ENCODE results near the gene ZNF234.
"Not testable (repeated sequence)": the region's sequence is repeated elsewhere in the genome, so short reads cannot be mapped to it uniquely, and the experiment has no call there.

Gene ZNF234

DNA sequence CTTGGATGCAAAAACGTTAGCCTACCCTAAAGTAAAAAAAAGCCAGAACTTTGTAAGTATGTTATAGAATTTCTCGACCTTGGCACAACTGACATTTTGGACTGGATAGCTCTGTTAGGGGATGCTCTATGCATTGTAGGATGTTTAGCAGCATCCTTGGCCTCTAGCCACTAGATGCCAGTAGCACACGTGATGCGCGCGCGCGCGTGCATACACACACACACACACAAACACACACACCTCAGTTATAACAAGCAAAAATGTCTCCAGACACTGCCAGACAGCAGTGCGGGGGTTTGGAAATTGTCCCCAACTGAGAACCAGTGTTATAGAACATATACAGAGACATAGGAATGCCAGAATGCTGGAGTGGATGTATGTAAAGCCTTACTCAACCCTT is 40.8 kb downstream of the ZNF234 start:
- no peak for DNase-seq

DNA sequence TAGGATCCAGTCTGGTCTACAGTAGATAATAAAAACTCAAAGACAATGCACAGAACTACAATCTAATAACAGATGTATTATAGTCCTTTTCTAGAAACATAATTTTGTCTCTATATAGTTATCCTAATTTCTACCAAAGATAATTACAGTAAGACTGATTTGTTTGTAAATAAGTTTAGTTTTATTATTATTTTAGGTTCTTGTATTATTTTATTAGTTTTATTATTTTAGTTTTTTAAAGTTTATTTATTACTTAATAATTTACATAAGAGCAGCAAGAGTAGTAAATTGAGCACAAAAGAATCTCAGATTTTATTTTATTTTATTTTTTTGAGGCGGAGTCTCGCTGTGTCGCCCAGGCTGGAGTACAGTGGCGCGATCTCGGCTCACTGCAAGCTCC is 48.7 kb downstream of the ZNF234 start:
- DNase-seq = no peak

DNA sequence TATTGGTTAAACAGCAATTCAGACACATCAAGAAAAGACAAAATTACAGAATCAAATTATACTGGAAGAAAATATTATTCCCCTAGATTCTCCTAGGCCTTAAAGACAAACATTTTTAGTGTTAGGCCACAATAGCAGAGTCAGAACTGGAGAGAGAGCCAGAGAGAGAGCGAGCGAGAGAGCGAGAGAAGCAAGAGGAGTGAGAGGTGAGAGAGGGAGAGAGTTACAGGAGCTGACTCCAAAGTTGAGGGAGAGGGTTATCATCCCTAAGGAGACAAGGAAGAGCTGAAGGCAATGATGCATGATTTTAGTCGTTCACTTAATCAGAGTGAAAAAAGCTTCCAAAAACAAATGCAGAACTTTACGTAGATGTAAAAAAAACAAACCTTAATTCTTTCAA is 50.8 kb downstream of the ZNF234 start:
- DNase-seq = no peak

DNA sequence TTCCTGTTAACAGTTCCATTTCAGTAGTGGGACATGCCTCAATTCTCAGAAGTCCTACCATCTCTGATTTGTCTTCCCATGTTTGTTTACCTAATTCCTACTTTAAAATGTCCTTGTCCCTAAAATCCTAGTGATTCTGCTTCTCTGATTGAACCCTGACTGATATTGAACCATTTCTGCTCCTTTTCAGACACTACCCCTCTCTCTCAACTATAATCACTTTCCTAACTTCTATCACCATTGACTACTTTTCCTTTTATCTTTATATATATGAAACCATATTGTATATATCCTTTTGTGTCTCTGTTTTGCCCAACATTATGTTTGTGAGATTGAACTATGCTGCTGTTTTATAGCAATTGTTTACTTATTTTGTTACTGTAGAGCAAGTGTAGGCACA is 55.4 kb downstream of the ZNF234 start:
- no peak for DNase-seq

DNA sequence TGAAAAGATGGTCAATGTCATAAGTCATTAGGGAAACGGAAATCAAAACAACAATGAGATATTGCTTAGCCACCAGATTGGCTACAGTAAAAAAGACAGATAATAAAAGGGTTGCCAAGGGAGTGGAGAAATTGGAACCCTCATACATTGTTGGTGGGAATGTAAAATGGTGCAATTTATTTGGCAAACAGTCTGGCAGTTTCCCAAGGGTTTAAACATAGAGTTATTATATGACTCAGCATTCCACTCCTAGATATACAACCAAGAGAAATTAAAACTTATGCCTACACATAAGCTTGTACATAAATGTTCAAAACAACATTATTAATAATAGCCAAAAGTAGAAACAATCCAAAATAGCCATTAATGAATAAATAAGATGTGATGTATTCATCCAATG is 61.1 kb downstream of the ZNF234 start:
- no peak for DNase-seq

DNA sequence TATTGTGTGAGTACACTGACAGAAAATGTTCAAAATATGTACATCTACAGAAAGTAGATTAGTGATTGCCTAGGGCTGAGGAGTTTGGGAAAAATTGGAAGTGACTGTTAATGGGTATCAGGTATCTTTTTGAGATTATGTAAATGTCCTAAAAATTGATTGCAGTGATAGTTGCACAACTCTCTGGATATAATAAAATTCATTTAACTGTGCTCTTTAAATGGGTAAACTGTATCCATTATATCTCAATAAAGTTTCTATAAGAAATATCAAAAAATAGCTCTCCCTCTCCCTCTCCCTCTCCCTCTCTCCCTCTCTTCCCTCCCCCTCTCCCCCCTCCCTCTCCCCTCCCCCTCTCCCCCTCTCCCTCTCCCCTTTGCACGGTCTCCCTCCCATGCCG is 61.6 kb downstream of the ZNF234 start:
- DNase-seq = no peak

DNA sequence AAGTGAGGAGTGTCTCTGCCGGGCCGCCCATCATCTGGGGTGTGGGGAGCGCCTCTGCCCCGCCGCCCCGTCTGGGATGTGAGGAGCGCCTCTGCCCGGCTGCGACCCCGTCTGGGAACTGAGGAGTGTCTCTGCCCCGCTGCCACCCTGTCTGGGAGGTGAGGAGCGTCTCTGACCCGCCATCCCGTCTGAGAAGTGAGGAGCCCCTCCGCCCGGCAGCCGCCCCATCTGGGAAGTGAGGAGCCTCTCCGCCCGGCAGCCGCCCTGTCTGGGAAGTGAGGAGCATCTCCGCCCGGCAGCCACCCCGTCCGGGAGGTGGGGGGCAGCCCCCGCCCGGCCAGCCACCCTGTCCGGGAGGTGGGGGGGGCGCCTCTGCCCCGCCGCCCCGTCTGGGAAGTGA is 62.5 kb downstream of the ZNF234 start:
- DNase-seq = not testable (repeated sequence)

DNA sequence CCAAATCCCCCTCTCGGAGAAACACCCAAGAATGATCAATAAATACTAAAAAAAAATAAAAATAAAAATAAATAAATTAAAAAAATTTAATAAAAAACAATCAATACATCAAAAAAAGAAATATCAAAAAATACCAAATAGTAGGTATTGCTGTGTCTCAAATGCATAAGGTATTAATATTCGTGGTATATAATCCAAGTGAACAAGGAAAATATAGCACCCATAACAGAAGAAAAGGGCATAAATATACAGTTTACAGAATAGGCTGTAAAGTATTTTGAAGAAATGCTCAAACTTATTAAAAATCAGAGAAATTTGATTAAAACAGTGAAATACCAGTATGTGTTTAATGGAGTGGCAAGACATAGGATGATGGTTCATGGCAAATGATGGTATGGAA is 63.4 kb downstream of the ZNF234 start:
- DNase-seq = no peak

DNA sequence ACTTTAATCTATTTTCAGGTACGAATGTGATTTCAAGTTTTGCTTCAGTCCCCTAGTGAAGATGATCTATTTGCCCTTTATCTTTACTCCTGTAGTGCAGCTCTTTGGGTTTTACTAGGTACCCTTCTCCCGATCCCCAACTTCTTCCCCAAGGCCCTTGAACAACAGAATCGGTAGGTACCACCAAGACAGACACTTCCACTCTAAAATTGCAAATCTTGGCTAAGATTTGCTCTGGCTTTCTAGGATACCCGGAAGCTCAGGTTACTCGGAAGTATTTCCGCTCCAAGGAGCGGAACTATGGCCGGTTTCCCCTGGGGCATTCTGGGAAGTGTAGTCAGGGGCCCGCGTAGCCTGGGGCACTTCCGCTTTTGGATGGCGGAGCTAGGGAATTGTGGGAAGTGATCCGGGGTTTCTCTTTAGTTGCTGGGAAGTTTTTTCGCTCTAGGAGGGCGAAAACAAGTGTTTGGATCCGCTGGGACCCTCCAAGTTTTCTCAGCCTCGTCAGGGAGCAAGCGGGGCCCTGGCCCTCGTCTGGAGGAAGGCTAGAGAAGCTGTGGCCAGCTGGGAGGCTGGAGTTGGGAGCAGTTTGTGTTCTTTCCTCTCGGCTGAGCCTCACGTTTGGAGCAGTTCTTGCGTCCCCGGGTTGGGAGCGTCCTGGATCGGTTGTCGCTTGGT is 65.9 kb downstream of the ZNF234 start:
- peak; percentile 87 for DNase-seq
